Fibroblast of peridontal ligament (primary cell): ENCODE measurements around the gene SCARB2.

Source experiments
- DNase-seq: peaks from one replicate; pipeline ENCODE4 v3.0.0-alpha.2; 2010; ENCODE audit errors: extremely low read depth

SCARB2 gene

GRCh38 chr4:76226418-76226817, 12.8 kb upstream of the SCARB2 start:
- DNase-seq, result no peak

- DNase-seq, result no peak
Measured at GRCh38 chr4:76224171-76224570, 10.5 kb upstream of the SCARB2 start.

- DNase-seq, result peak; percentile 80
Measured at GRCh38 chr4:76219299-76220055, 5.9 kb upstream of the SCARB2 start.

GRCh38 chr4:76216975-76217814, 3.6 kb upstream of the SCARB2 start:
- DNase-seq, result no peak

GRCh38 chr4:76216524-76216923, 2.9 kb upstream of the SCARB2 start:
- DNase-seq, result no peak

- no peak for DNase-seq
Measured at GRCh38 chr4:76215077-76215476, 1.5 kb upstream of the SCARB2 start.

GRCh38 chr4:76214177-76214675, 602 bp upstream of the SCARB2 start:
- DNase-seq, result no peak

- peak; percentile 52 for DNase-seq
Measured at GRCh38 chr4:76212851-76213414, 691 bp downstream of the SCARB2 start.

GRCh38 chr4:76211769-76212708, 1.6 kb downstream of the SCARB2 start:
- no peak for DNase-seq

GRCh38 chr4:76210452-76210851, 3.2 kb downstream of the SCARB2 start:
- DNase-seq, result peak; percentile 51

GRCh38 chr4:76209881-76210280, 3.7 kb downstream of the SCARB2 start:
- no peak for DNase-seq

GRCh38 chr4:76208005-76208765, 5.4 kb downstream of the SCARB2 start:
- peak; percentile 92 for DNase-seq

GRCh38 chr4:76207549-76207948, 6.1 kb downstream of the SCARB2 start:
- DNase-seq, result no peak

GRCh38 chr4:76206222-76206942, 7.2 kb downstream of the SCARB2 start:
- DNase-seq, result no peak

- no peak for DNase-seq
Measured at GRCh38 chr4:76205476-76205875, 8.1 kb downstream of the SCARB2 start.

- no peak for DNase-seq
Measured at GRCh38 chr4:76204936-76205335, 8.7 kb downstream of the SCARB2 start.

GRCh38 chr4:76203541-76203940, 10.1 kb downstream of the SCARB2 start:
- no peak for DNase-seq

- no peak for DNase-seq
Measured at GRCh38 chr4:76201276-76201675, 12.3 kb downstream of the SCARB2 start.

- DNase-seq, result no peak
Measured at GRCh38 chr4:76200771-76201231, 12.8 kb downstream of the SCARB2 start.

- no peak for DNase-seq
Measured at GRCh38 chr4:76199664-76200211, 13.9 kb downstream of the SCARB2 start.
